GM19468 (cell line): ENCODE results near the gene PLA2G2D.

ENCODE experiments used
- ATAC-seq: cut with Tn5 transposase; IDR thresholded peaks from one replicate; pipeline ENCODE4 v1.9.1; 2021; ENCODE audit warnings: mild to moderate bottlenecking, moderate library complexity, moderate number of reproducible peaks; ENCODE audit not compliant: unreplicated experiment; ENCODE audit errors: extremely low read depth

Gene PLA2G2D

DNA sequence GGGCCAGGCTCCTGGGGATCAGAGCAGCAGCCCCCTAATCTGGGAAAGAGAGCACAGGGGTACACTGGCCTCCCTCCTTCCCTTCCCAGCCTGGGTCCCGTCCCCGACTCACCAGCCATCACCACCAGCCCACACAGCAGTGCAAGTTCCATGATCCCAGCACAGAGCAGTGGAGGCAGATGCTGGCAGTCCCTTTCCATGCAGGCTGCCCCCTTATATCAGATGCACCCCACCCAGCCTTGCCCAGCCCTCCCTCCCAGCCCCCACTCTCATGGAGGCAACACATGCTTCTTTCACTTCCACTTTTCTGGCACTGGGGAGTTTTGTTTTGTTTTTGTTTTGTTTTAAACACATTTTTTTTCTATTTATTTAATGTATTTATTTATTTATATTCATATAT lies at the start of gene PLA2G2D:
TSS of gene PLA2G2D (minus strand) at position 190 of the 400 bp plus-strand sequence. CDS start at position 152, 38 bp downstream.
- no peak for ATAC-seq

- ATAC-seq = no peak
Measured at GRCh38 chr1:20168564-20169491, 49.5 kb upstream of the PLA2G2D start.

- ATAC-seq = no peak
Measured at GRCh38 chr1:20167126-20167525, 47.8 kb upstream of the PLA2G2D start.

DNA sequence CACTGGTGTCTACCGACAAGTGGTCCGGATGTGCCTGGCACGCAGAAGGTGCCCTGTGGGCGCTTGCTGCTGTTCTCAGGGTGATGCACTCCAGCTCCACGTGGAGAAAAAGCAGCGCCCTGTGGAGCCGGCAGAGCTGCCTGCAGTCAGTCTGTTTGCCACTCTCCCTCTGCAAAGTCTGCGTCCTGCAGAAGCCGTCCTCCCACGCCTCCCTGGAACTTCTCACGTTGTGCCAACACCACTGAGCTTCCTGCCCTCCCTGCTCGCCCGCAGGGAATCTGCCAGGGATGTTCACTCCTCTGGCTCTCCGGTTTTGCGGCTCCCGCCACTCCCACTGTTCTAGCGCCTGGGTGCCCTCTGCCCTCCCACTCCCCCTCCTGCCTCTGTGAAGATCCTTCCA lies 46.7 kb upstream of the PLA2G2D start:
- ATAC-seq = no peak

- ATAC-seq = no peak
Measured at GRCh38 chr1:20165522-20165951, 46.2 kb upstream of the PLA2G2D start.

- ATAC-seq = no peak
Measured at GRCh38 chr1:20164694-20165202, 45.4 kb upstream of the PLA2G2D start.

- no peak for ATAC-seq
Measured at GRCh38 chr1:20160034-20160433, 40.7 kb upstream of the PLA2G2D start.

GRCh38 chr1:20158358-20159070 lies 39.2 kb upstream of the PLA2G2D start:
- no peak for ATAC-seq

- no peak for ATAC-seq
Measured at GRCh38 chr1:20154301-20154831, 35.0 kb upstream of the PLA2G2D start.

DNA sequence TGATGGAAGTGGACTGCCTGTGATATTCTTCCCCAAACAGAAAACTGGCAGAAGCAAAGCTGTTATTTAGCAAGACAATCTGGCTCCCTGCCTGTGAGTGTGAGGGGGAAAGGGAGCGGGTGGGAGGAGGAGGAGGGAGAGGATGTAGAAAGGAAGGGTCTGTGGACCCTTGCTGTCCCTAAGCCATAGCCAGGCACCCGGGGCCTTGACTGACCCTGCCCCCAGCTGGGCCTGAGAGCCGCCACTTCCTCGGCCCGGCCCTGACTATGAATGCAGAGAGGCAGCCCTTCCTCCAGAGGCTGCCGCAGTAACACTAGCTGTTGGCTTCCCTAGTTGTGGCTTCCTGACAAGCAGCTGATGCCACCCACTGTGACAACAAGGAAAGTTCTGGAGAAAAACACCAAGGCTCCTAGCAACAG lies 33.7 kb upstream of the PLA2G2D start:
- ATAC-seq = no peak

DNA sequence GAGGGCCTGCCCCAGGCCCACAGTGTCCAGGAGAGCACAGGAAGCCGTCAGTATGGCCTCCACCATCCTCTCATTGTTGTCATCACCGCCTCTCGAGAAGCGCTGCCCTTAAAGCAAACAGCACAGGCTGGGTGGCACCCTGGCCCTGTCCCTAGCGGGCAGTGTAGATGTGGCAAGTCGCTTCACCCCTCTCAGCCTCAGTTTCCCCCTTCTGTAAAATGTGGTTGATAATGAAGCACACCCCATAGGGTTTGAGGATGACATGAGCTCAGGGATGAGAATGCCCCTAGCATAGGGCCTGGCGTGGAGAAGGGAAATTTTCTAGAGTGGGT lies 33.2 kb upstream of the PLA2G2D start:
- ATAC-seq = no peak

DNA sequence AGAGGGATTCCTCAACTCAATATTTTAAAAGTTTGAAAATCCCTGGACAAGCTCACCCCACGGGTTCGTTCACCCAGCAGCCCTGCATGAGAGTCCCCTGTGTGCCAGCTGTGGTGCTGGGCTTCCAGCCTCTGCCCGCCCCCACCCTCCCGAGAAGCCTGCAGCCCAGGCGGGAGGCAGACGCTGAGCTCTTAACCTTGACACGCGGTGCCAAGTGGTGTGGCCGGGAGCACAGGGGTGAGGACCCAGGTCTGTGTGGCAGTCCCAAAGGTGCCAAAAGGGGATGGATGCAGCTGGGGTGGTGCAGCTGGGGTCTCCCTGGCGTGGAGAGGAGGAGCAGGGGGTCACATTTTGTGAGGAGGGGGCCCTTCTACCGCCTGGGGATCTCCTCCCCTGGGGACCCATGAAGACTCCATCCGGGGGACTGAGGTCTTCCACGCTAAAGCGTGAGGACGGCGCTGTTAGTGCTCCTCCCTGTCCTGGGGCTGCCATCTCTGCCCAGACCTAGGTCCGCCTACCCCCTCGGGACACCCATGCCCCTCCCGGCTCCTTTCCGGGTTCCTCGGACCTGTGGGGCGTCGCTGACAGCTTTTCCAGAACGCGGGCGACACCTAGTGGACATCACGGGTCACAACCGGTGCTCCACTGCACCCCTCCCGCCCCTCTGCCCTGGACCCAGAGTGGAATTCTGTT lies 32.7 kb upstream of the PLA2G2D start:
- no peak for ATAC-seq

GRCh38 chr1:20150969-20151368 lies 31.6 kb upstream of the PLA2G2D start:
- no peak for ATAC-seq

- no peak for ATAC-seq
Measured at GRCh38 chr1:20150326-20150705, 31.0 kb upstream of the PLA2G2D start.

- no peak for ATAC-seq
Measured at GRCh38 chr1:20149601-20150325, 30.4 kb upstream of the PLA2G2D start.

DNA sequence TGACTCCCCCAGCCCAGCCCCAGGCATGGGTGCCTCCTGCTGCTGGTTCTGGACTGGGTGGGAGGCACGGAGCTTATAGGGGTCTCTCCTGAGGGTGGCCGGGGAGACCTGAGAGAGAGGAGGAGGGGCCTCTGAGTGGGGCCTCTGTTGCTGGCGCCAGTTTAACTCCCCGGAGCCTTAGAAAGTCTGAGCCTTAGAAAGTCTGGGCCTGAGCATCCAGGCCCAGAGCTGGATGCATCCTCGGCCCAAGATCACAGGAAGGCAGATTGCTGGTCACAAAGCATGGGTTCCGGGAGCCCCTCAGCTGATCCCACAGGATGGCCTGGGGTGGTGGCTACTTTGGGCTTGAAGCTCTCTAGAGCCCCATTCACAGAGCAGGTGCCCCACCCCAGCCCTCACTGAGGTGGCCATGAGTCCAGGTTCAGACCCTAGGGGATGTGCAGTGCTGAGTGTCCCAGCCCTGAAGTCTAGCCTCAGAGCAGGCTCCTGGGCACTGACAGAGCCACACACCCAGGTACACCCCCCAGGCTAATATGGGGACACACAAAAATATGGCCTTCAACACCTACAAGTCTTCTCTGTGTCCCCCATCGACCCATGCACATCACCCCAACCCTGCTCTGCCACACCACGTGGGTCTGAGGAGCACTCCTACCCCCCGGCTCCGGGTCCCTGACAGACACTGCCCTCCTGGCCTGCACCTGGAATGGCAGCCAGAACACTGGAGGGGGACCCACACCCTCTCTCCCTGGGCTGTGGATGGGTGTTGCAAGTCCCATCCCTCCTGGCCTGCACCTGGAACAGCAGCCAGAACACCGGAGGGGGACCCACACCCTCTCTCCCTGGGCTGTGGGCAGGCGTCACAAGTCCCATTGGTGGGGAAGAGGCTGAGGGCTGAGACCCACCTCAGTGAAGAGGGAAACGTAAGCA lies 29.5 kb upstream of the PLA2G2D start:
- no peak for ATAC-seq

DNA sequence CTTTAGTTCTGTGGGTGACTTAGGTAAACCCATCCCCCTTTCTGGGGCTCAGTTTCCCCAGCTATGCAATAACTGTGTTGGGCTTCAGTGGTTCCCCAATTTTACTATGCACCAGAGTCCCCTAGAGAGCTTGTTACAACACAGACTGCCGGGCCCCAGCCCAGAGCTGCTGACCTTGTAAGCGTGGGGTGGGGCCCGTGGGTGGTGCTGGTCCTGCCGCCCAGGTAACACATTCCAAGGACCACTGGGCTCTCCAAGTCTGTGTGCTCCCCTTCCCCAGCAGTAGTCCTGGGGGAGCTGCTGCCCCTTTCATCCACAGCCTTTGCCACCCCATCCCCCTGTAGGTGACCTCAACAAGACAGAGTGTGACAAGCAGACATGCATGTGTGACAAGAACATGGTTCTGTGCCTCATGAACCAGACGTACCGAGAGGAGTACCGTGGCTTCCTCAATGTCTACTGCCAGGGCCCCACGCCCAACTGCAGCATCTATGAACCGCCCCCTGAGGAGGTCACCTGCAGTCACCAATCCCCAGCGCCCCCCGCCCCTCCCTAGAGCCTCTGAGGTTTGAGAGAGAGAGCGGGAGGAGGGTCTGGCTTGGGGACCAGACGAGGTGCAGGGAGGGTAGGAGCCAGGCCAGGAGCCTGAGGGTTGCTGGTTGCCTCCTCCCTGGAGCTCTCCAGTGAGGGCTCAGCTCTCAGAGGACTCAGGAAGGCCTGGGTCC lies 28.7 kb upstream of the PLA2G2D start:
- ATAC-seq = no peak
